SK-N-MC (cell line): ENCODE data around the gene TRNP1.
A peak's percentile ranks its signal among the peaks of the same experiment; 100 is the strongest.

Experiments used
- DNase-seq: peaks from one replicate; pipeline ENCODE4 v3.0.0-alpha.2; 2011; ENCODE audit warnings: low read depth, low spot score
- H3K27ac ChIP-seq: fragments of 200-600 bp; sonication (generic); 2 replicates; pipeline ENCODE4 v1.5.1; 2016; ENCODE audit warnings: mixed run types
- H3K36me3 ChIP-seq: fragments of 200-600 bp; sonication (generic); 2 replicates; pipeline ENCODE4 v1.6.1; 2017; ENCODE audit warnings: antibody characterized with exemption, low read length, mixed read lengths; ENCODE audit not compliant: insufficient read depth
- H3K4me3 ChIP-seq: fragments of 200-600 bp; sonication (generic); 2 replicates; pipeline ENCODE4 v1.5.1; 2016
- H3K9ac ChIP-seq: fragments of 200-600 bp; sonication (generic); 2 replicates; pipeline ENCODE4 v1.8.0; 2017; ENCODE audit warnings: mixed run types, mixed read lengths; ENCODE audit not compliant: insufficient read length
- H3K9me3 ChIP-seq: fragments of 200-600 bp; sonication (generic); 2 replicates; pipeline ENCODE4 v1.6.1; 2017; ENCODE audit warnings: low read depth, mild to moderate bottlenecking, antibody characterized with exemption, low read length, moderate library complexity, mixed read lengths
- EZH2 ChIP-seq: fragments of 200-600 bp; sonication (generic); IDR thresholded peaks from one replicate; pipeline ENCODE4 v1.6.1; 2017; ENCODE audit warnings: antibody characterized with exemption
- FOXP2 ChIP-seq: optimal IDR thresholded peaks from 2 replicates; pipeline ENCODE3; 2011; ENCODE audit warnings: mild to moderate bottlenecking, moderate library complexity; ENCODE audit not compliant: insufficient read depth; ENCODE audit errors: extremely low read length, control extremely low read depth
- POLR2AphosphoS5 ChIP-seq: IDR thresholded peaks from 2 replicates; pipeline ENCODE4 v1.6.1; 2012; ENCODE audit warnings: mild to moderate bottlenecking, low read depth, low read length, borderline replicate concordance

Gene TRNP1

DNA sequence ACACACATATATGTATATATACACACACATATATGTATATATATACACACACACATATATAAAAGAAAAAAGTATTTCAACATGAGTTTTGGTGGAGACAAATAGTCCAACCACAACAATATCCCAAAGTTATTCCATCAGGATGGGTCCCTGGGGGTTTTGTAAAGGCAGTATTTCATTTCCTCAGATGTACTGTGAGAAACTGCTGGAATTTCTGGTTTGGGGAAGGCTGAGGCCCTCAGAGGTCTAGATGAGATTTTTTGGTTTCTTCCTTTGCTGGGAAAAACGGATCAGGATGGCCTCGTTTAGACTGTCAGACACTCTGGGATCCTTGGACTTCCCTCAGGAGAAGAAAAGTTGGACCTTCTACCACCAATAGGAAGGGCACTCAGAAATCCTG, 55.6 kb downstream of the TRNP1 start:
- Histone ChIP-seq H3K9me3 (no peaks in the 10 kb centered on the region), H3K9ac (peak overlapping the region; percentile 20), H3K27ac (peak overlapping the region; percentile 81), H3K36me3 (no peaks in the 10 kb centered on the region), H3K4me3 (no peak overlapping the region; the same call in 1 of the 2 replicates)
- no peak for DNase-seq
- TF ChIP-seq POLR2AphosphoS5 (no peak), FOXP2 (no peak), EZH2 (no peak)

DNA sequence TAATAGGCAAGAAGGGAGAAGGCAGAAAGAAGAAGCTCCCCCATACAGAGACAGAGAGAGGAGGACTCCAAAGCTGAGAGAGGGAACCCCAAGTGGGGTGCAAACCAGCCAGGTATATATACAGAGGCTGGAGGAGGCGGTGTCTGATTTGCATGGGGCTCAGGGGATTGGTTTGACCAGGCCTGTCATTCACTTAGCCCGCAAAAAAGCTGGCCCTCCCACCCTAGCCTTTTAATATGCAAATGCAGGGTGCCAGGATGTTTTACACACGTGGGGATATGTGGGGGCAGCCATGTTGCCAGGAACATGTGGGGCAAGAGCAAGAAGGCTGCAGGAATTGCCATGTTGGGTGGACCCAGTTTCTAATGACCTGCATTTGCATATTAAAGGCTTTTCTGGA, 56.1 kb downstream of the TRNP1 start:
- TF ChIP-seq FOXP2, result no peak
- no peak for TF ChIP-seq EZH2
- 0 out of 2 replicates have a peak, but pooled peaks have one; percentile 25 for TF ChIP-seq POLR2AphosphoS5
- Histone ChIP-seq H3K27ac (peak overlapping the region; percentile 81), H3K4me3 (no peak overlapping the region), H3K9ac (no peak overlapping the region), H3K36me3 (no peaks in the 10 kb centered on the region), H3K9me3 (no peaks in the 10 kb centered on the region)
- DNase-seq, result peak; percentile 44
